GM21423 (cell line): Measurements from ENCODE around the gene PFKL.
"Not testable (repeated sequence)": the region's sequence is repeated elsewhere in the genome, so short reads cannot be mapped to it uniquely, and the experiment has no call there.

Experiments
- ATAC-seq: cut with Tn5 transposase; IDR thresholded peaks from one replicate; pipeline ENCODE4 v1.9.1; 2021; ENCODE audit warnings: mild to moderate bottlenecking, moderate library complexity; ENCODE audit not compliant: unreplicated experiment

The PFKL gene

GRCh38 chr21:44293551-44294231, 6.2 kb upstream of the PFKL start:
- ATAC-seq: no peak

GRCh38 chr21:44294391-44295162, 5.3 kb upstream of the PFKL start:
- no peak for ATAC-seq

GRCh38 chr21:44295163-44295573, 4.7 kb upstream of the PFKL start:
- no peak for ATAC-seq

GRCh38 chr21:44295646-44296045, 4.2 kb upstream of the PFKL start:
- no peak for ATAC-seq

GRCh38 chr21:44296103-44296519, 3.7 kb upstream of the PFKL start:
- no peak for ATAC-seq

- no peak for ATAC-seq
Observed at GRCh38 chr21:44296916-44297315, 2.9 kb upstream of the PFKL start.

GRCh38 chr21:44297525-44298290, 2.1 kb upstream of the PFKL start:
- no peak for ATAC-seq

GRCh38 chr21:44298301-44298700, 1.6 kb upstream of the PFKL start:
- no peak for ATAC-seq

GRCh38 chr21:44299085-44299457, 782 bp upstream of the PFKL start:
- no peak for ATAC-seq

- ATAC-seq: peak; percentile 11
Observed at GRCh38 chr21:44300262-44300959, 558 bp downstream of the PFKL start.

GRCh38 chr21:44301141-44301540, 1.3 kb downstream of the PFKL start:
- ATAC-seq: no peak

GRCh38 chr21:44301961-44302406, 2.1 kb downstream of the PFKL start:
- ATAC-seq: no peak

GRCh38 chr21:44302573-44303401, 2.9 kb downstream of the PFKL start:
- not testable (repeated sequence) for ATAC-seq

- no peak for ATAC-seq
Observed at GRCh38 chr21:44303490-44303981, 3.7 kb downstream of the PFKL start.

GRCh38 chr21:44304011-44304616, 4.3 kb downstream of the PFKL start:
- no peak for ATAC-seq

- no peak for ATAC-seq
Observed at GRCh38 chr21:44304877-44305293, 5.0 kb downstream of the PFKL start.

- no peak for ATAC-seq
Observed at GRCh38 chr21:44305691-44306090, 5.8 kb downstream of the PFKL start.

GRCh38 chr21:44306936-44307704, 7.3 kb downstream of the PFKL start:
- no peak for ATAC-seq
